Stimulated activated CD4-positive, alpha-beta T cell treated with anti-CD3 and anti-CD28 coated beads, TNF-alpha, amount 100 ng/mL, for 4 hours (primary cell): Measurements from ENCODE around the gene DACT2.
"Not testable (repeated sequence)": the region's sequence is repeated elsewhere in the genome, so short reads cannot be mapped to it uniquely, and the experiment has no call there.

ENCODE experiments used
- DNase-seq, 3 experiments: peaks; one replicate each; pipeline ENCODE4 v3.0.0-alpha.2; 2020; ENCODE audit warnings: low read depth in 3 of 3

DACT2 gene

DNA sequence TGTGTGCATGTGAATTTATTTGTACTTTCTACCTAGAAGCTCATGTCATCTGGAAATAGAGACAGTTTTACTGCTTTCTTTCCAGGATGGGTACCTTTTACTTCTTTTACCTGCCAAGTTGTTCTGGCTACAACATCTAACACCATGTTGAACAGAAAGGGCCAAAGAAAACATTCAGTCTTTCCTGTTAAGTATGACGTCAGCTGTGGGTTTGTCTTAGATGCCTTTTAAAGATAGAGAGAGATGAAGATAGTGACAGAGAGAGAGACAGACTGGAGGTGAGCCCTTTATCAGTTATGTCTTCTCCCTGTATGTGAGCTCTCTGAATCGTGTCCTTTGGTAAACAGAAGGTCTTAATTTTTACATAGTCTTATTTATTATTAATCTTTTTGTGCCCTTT lies 3.4 kb upstream of the DACT2 start:
- no peak for DNase-seq

DNA sequence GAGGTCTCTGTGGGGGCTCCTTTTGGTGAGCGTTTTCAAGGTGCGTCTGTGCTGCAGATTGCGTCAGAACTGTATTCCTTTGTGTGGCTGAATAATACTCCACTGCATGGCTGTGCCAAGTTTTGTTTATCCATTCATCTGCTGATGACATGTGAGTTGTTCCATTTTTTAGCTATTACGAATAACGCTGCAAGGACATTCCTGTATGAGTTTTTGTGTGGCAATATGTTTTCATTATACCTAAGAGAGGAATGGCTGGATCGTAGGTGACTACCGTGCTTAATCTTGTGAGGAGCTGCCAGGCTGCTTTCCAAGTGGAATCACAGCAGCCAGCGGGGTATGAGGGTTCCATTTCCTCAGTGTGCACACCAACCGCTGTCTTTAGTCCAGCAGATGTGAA lies 1.1 kb upstream of the DACT2 start:
- no peak for DNase-seq

DNA sequence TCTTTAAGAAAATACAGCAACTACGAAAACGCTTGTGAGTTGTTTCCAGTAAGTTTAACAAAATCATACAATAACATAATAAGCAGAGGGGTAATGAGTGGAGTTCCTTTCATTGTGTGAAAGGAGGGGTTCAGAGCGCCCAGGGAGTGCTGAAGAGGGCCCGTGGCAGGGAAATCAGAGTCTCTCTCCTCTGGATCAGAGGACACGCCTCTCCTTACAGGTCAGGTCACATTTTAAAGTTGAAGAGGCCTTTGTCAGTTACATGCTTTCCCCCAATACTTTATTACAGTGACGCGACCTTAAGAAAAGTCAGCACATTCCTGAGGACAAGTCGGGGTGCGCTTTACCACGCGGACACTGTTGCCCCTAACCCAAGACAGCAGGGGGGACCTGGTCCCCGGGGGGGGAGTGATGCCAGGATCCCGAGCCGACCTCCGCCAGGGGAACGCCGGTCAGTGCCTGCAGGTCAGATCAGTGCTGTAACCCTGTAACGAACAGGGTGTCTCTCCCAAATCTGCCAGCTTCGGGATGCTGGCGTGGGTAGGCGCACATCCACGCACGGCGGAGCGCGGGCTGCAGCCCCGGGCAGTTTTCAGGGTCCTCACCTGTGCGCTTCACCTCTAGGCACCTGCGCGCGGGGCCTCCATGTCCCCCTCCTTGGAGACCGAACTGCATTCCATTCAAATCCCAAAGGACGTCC lies 848 bp downstream of the DACT2 start:
- no peak for DNase-seq

DNA sequence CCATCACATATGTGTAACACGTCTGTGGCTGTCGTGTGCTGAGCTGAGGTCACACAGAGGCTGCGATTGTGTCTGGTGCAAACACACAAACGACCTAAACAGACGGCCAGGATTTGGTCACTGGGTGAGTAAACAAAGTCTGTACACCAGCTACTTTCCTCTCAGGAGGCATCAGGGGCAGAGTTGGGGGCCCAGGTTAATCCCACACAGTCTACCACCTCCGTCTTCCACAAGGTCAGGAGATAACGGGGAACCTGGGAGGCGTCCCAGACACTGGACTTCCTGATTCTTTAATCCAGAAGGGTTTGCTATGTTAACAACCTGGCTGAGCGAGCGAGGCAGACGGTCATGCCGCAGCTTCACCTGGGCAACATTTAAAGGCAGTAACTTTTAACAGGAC lies 1.5 kb downstream of the DACT2 start:
- DNase-seq = no peak

GRCh38 chr6:168315596-168315995 lies 4.0 kb downstream of the DACT2 start:
- no peak for DNase-seq

GRCh38 chr6:168314948-168315347 lies 4.6 kb downstream of the DACT2 start:
- DNase-seq = no peak

GRCh38 chr6:168314021-168314420 lies 5.6 kb downstream of the DACT2 start:
- no peak for DNase-seq

DNA sequence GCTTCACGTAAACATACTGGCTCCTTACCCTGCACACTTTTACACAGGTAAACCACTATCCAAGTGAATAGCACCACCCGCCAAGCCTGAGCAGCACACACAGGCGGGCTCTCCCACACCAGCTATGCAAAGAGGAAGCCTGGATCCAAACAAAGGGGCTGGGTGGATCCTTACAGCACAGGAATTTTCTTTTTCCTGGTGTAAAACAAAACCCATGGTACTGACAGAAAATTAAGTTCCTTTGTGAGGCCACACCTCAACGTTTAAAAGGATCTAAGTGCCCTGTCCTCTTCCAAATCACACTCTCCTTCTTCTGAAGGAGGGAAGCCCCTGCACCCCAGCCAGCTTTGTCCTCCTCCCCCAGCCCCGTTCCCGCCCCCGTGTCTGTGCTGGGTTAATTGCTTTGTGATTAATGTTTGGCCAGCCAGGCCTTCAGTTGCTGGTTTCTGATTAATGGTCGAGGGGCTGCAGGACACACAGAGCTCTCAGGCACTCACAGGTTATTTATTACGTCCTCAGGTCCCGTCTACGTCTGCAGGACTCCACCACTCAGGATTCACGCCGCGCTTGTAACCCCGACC lies 6.1 kb downstream of the DACT2 start:
- DNase-seq = no peak

DNA sequence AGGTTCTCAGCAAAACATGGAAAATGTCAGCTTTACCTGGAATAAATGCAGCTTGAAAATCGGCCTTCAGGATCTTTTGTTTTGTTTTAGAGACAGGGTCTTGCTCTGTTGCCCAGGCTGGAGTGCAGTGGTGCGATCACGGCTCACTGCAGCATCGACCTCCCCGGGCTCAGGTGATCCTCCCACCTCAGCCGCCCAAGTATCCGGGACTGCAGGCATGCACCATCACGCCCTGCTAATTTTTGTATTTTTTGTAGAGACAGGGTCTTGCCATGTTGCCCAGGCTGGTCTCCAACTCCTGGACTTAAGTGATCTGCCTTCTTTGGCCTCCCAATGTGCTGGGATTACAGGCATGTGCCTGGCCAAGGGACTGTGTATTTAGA lies 7.5 kb downstream of the DACT2 start:
- not testable (repeated sequence) for DNase-seq

- no peak for DNase-seq
Measured at GRCh38 chr6:168311410-168312124, 8.0 kb downstream of the DACT2 start.

DNA sequence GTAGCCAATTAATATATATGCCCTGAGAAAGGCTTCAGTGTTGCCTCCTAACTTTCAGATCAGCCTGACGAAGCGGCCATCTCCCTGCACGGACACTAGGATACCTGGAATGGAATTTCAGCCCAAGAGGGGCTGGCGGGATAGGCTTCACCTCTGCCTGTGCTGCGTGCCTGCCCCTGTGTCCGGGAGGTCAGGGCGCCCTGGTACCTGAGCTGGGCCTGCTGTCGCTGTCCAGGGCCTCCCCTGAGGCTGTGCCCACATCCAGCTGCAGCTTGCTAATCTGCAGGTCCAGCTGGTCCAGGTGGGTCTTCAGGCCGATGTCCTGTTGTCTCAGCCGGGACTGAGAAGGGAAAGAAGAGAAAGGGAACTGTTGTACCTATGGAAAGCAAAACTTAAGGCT lies 8.6 kb downstream of the DACT2 start:
- no peak for DNase-seq

DNA sequence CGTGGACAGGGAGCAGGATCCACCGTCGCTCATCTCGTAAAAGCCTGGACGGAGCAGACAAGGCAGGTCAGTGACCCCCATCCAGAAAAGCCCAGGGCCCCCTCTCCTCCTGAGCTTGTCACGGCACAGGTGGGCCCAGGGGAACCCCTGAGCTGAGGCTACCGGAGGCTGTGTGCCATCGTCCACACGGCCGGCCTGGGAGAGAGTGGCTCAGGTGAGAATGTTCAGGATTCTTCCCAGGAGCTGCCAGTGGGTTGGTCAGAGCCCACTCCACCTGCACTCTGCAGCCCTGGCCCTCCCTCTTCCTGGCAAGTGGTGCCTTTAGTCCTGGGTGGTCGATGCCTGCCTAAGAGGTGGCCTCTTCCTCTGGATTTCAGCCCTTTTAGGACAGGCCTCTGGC lies 9.2 kb downstream of the DACT2 start:
- no peak for DNase-seq

GRCh38 chr6:168309997-168310396 lies 9.6 kb downstream of the DACT2 start:
- DNase-seq = no peak

DNA sequence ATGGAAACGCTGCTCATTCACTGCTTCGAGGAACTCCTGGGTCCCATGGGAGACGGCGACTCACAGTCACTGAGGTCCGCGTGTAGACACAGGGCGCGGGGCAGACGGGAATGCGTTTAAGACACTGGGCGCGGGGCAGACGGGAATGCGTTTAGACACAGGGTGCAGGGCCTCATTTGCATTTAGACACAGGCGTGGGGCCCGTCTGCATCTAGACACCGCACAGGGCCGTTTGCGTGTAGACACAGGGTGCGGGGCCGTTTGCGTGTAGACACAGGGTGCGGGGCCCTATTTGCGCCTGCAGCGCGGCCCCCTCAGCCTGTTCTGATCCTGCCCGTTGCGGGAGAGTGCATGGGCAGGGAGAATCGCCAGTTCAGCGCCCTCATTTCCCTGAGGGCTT lies 10.4 kb downstream of the DACT2 start:
- no peak for DNase-seq

- DNase-seq = no peak
Measured at GRCh38 chr6:168308390-168309144, 11.0 kb downstream of the DACT2 start.

GRCh38 chr6:168307695-168308021 lies 11.9 kb downstream of the DACT2 start:
- DNase-seq = no peak

DNA sequence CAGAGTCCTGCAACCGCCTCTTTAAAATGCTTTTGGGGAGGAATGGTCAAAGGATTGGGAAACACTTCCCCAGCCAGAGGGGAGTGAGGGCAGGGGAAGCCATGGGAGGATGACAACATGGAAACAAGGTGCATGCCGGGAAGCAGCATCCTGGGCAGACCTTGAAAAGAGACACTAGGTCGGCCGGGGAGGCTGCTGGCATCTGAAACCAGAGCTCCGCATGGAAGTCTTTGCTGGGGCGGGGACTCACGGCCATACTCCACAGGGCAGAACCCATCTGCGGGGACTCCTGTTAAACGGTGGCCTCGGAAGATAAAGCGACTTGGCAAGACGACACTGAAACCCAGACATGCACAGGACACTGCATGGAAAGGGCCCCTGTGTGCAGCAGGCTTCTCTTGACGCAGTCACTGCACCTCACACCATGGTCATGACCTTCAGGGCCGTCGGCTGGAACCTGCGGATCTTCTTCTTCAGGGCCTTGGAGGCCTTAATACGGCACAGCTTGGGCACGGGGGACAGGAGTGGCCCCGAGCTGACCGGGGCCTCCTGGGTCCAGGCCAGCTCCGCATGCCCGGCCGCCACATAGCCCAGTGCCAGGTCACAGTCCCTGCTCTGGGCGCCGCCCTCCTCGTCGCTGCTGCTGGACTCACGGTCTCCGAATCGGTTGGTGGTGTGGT lies 12.4 kb downstream of the DACT2 start:
- no peak for DNase-seq

- DNase-seq = no peak
Measured at GRCh38 chr6:168305863-168306262, 13.7 kb downstream of the DACT2 start.

DNA sequence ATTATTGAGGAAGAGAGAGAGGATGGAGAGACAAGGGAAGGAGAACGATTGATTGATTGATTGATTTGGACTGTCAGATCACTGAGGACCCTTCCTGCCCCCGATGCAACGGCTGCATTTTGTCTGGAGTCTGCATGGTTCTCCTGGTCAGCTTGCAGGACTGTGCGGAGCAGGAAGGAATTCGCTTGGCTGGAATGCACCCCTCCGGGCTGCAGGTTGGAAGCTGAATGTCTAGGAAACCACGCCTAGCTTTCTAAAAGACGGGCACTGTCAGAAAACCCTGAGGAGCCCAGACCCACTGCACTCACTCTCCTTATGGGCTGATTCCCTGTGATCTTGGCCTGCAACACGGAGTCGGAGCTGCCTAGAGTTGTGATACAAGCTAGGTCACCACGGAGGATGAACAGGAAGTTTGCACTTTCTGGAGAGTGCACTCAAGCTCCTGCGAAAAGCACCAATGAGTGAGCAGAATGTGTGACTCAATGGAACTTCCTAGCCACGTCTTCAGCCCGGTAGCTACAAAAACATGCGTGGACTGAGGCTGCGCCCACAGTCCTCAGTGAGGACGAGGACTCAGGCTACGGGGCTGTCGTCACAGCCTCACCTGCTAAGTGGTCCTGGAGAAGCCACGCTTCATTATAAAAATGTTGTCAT lies 14.4 kb downstream of the DACT2 start:
- DNase-seq = no peak

GRCh38 chr6:168304752-168305015 lies 14.9 kb downstream of the DACT2 start:
- DNase-seq = no peak

- no peak for DNase-seq
Measured at GRCh38 chr6:168303982-168304751, 15.4 kb downstream of the DACT2 start.
